HEK293T (cell line): ENCODE measurements around the gene STRADA.

Experiments used
- CTCF ChIA-PET: fragments of 350-600 bp; formaldehyde crosslinking; extraction: SDS; loops from one replicate; lab custom pipeline; 2021; ENCODE audit warnings: antibody characterized with exemption, inconsistent platforms; lab: Yijun Ruan, JAX
- POLR2A ChIA-PET: fragments of 350-600 bp; formaldehyde crosslinking; extraction: SDS; loops from one replicate; lab custom pipeline; 2020; ENCODE audit warnings: antibody characterized with exemption, inconsistent platforms; lab: Yijun Ruan, JAX
- DNase-seq: peaks from one replicate; pipeline ENCODE4 v3.0.0; 2012; ENCODE audit warnings: mixed read lengths; ENCODE audit errors: extremely low spot score
- ARNT ChIP-seq: fragments of 450-650 bp; IDR thresholded peaks from 2 replicates; pipeline ENCODE4 v1.6.1; 2017; ENCODE audit warnings: mild to moderate bottlenecking
- BHLHE40 ChIP-seq: fragments of 450-650 bp; IDR thresholded peaks from 2 replicates; pipeline ENCODE4 v1.6.1; 2016; ENCODE audit warnings: mild to moderate bottlenecking, moderate library complexity, borderline replicate concordance
- CTBP1 ChIP-seq: fragments of 450-650 bp; IDR thresholded peaks from 2 replicates; pipeline ENCODE4 v1.6.1; 2016; ENCODE audit warnings: borderline replicate concordance
- ELF4 ChIP-seq: fragments of 450-650 bp; IDR thresholded peaks from 2 replicates; pipeline ENCODE4 v1.6.1; 2017; ENCODE audit warnings: antibody characterized with exemption
- FOXA1 ChIP-seq: fragments of 450-650 bp; IDR thresholded peaks from 2 replicates; pipeline ENCODE4 v1.6.1; 2016; ENCODE audit warnings: mild to moderate bottlenecking
- FOXK2 ChIP-seq: fragments of 450-650 bp; IDR thresholded peaks from 2 replicates; pipeline ENCODE4 v1.6.1; 2016; ENCODE audit warnings: mild to moderate bottlenecking
- FOXM1 ChIP-seq: fragments of 450-650 bp; IDR thresholded peaks from 2 replicates; pipeline ENCODE4 v1.6.1; 2017; ENCODE audit warnings: mild to moderate bottlenecking, borderline replicate concordance
- HDGF ChIP-seq: fragments of 450-650 bp; IDR thresholded peaks from 2 replicates; pipeline ENCODE4 v1.6.1; 2017; ENCODE audit warnings: antibody characterized with exemption, borderline replicate concordance
- L3MBTL2 ChIP-seq: fragments of 450-650 bp; conservative IDR thresholded peaks from 2 replicates; pipeline ENCODE4 v1.6.1; 2016; ENCODE audit warnings: mild to moderate bottlenecking
- LEF1 ChIP-seq: fragments of 450-650 bp; IDR thresholded peaks from 2 replicates; pipeline ENCODE4 v1.6.1; 2017; ENCODE audit warnings: mild to moderate bottlenecking, borderline replicate concordance
- NFRKB ChIP-seq: fragments of 450-650 bp; IDR thresholded peaks from 2 replicates; pipeline ENCODE4 v1.6.1; 2016; ENCODE audit warnings: mild to moderate bottlenecking, moderate library complexity
- SP1 ChIP-seq: fragments of 450-650 bp; IDR thresholded peaks from 2 replicates; pipeline ENCODE4 v1.6.1; 2017
- SUZ12 ChIP-seq: fragments of 450-650 bp; IDR thresholded peaks from 2 replicates; pipeline ENCODE4 v1.6.1; 2016; ENCODE audit warnings: mild to moderate bottlenecking
- TARDBP ChIP-seq: fragments of 450-650 bp; IDR thresholded peaks from 2 replicates; pipeline ENCODE4 v1.6.1; 2016
- ZNF384 ChIP-seq: fragments of 450-650 bp; IDR thresholded peaks from 2 replicates; pipeline ENCODE4 v1.6.1; 2016
- TF ChIP-seq, protein P1 (sequence below): fragments of 450-650 bp; IDR thresholded peaks from 2 replicates; pipeline ENCODE4 v1.6.1; 2016

The STRADA gene

DNA sequence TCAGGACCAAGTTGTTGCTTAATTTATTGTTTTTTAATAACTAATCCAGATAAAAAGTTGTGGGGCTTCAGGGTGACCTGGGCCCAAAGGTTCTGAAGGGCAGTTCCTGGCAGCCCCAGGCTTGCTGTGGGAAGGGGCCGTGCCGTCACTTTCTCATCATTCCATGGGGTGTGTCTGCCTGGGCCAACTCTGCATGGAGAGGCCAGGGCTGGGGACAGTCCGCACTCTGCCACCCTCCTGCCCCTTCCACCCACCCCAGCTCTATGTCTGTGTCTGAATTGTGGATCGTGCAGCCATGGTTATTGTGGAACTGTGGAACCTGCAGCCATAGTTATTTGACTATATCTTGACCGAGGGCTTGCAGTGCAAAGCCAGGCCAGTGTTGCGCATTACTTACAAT, 45.7 kb downstream of the STRADA start:
- DNase-seq, result no peak
- CTCF ChIA-PET, result interaction anchor here (1.0 to 1.6 kb wide), 2 partner anchors 14 to 251 kb away, joined by 3 to 5 read pairs; no protein-coding TSS in a partner anchor
- TF ChIP-seq LEF1 (no peak), ZNF384 (no peak), BHLHE40 (no peak), FOXM1 (no peak)
- POLR2A ChIA-PET, result interaction anchor here (1.4 kb wide), 1 partner anchor 74 kb away, joined by 3 read pairs; the partner anchor contains the start of gene MAP3K3

DNA sequence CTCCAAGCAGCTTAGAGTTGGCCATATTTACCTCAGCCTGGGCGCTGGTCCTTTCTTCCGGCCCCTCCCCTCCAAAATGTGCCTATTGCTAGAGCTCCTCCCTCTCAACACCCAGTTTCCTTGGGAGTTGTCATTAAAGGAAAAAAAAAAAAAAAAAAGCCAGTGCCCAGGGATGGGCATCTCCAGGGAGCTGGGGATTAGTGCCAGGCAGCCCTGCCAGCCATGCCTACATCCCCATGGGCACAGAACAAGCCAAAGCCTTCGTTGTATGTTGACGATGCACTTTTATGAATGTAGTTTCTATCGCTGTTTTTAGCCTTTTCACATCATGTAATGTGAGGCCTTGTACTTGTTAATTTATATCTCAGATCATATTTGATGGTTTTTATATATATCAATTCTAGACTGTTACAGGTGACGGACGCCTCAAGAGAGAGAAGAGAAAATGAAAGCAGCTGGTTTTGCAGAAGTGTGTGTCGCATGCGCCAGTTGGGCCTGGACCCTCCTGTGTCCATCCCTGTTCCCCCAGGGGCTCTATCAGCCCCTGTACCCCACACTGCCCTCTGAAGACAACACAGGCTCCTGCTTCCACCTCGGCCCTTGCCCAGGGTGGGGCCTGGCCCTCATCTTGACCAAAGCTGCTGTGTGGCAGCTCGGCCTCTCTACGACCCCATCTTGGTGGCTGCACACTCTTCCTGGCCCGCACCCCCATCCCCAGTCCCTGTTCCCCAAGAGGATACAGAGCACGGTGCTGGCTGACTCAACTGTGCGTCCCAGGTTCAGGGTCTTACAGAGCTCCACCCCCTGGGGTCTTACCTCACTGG, 46.4 kb downstream of the STRADA start:
- ChIA-PET POLR2A (interaction anchor here (1.1 to 1.4 kb wide), 3 partner anchors 19 to 78 kb away, joined by 3 to 5 read pairs (median 3); partner anchors contain the start of genes CCDC47, DDX42 and MAP3K3), CTCF (interaction anchor here (0.6 to 1.0 kb wide), 4 partner anchors 10 to 250 kb away, joined by 3 to 5 read pairs (median 3); no protein-coding TSS in a partner anchor)
- no peak for DNase-seq
- TF ChIP-seq LEF1 (no peak), L3MBTL2 (no peak), NFRKB (no peak), SP1 (no peak), TARDBP (no peak), CTBP1 (no peak), HDGF (no peak), ARNT (no peak), ELF4 (no peak), BHLHE40 (no peak), FOXM1 (no peak), FOXK2 (no peak)

DNA sequence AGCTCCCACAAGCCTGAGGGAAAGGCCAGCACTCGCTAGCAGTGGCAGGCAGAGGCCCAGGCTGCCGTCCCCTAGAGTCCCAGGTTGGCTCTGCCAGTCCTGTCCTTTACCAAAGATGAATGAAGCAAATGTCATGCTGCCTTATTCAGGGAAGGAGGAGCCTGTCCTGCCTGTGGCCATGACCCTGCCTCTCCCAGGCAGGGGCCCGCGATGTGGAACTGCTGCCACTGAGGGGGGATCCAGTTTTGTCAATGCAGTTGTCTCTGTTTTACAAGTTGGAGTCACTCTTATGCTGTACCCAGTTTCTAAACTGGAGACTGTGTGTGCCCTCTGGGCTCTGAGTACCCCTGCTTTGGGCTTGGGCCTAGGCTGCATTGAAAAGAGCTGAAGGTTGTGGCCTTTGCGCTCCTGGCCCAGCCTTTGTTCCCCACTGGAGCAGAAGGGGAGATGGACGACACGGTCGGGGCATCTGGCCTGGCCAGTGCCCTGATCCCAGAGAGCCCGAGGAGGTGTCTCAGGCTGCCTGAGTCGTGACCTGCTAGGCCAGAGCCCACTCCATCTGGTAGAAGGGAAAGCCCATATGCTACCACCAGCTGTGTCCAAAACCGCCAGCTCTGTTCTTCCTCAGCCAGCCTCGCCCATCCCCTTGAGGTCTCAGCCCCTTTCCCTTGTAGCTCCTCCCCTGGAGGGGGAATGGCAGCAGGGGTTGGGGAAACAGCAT, 47.2 kb downstream of the STRADA start:
- ChIA-PET CTCF (interaction anchor here (0.6 to 0.9 kb wide), 3 partner anchors 33 to 84 kb away, joined by 3 read pairs; no protein-coding TSS in a partner anchor), POLR2A (interaction anchor here (1.1 to 1.4 kb wide), 2 partner anchors 18 to 79 kb away, joined by 3 to 5 read pairs; partner anchors contain the start of genes CCDC47 and DDX42)
- TF ChIP-seq ARNT, result no peak
- DNase-seq, result no peak

DNA sequence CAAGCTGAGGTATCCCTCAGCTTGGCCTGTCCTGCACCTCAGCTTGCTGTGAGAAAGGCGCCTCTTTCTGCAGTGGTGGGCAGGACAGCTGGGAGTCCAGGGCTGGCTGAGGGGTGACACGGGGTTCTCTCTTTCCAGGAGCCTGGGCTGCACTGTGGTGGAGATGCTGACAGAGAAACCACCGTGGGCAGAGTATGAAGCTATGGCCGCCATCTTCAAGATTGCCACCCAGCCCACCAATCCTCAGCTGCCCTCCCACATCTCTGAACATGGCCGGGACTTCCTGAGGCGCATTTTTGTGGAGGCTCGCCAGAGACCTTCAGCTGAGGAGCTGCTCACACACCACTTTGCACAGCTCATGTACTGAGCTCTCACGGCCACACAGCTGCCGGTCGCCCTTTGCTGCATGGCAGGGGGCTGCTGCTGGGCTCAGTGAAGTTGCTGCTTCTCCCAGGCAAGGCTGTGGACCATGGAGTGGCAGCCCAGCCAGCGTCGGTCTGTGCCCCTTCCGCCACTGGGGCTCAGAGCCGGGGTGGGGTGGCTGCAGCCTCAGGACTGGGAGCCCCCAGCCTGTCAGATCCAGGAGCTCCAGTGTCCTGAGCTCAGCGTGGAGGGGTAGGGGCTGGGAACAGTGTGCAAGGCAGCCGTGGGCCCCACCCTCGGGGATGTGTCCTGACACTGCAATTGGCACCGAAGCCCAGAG, 48.0 kb downstream of the STRADA start:
- ChIA-PET POLR2A (interaction anchor here (1.4 kb wide), 1 partner anchor 80 kb away, joined by 5 read pairs; the partner anchor contains the start of genes CCDC47 and DDX42), CTCF (no interaction called here)
- DNase-seq, result no peak
- TF ChIP-seq TARDBP, result no peak

DNA sequence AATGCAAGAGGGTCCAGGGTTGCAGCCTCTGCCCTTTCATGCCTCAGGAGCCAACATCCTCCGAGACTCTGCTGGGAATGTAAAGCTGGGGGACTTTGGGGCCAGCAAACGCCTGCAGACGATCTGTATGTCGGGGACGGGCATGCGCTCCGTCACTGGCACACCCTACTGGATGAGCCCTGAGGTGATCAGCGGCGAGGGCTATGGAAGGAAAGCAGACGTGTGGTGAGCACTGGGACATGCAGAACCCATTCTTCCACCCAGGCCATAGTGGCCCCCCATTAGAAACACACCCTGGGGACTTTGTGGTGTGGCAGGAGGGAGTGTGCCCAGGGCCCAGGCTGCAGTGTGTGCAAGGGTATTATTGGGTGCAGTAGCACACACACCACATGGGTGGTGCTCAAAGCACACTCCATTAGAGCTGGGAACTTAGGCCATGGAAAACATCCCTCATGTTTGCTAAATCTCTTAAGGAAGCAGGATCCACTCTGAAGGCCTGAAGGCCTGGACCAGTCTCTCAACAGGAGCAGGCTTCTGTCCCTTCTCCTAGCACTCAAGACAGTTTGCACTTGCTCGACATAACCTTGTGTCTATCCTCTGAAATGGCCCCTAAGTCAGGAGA, 49.3 kb downstream of the STRADA start:
- no peak for TF ChIP-seq ELF4
- TF ChIP-seq, protein P1, sequence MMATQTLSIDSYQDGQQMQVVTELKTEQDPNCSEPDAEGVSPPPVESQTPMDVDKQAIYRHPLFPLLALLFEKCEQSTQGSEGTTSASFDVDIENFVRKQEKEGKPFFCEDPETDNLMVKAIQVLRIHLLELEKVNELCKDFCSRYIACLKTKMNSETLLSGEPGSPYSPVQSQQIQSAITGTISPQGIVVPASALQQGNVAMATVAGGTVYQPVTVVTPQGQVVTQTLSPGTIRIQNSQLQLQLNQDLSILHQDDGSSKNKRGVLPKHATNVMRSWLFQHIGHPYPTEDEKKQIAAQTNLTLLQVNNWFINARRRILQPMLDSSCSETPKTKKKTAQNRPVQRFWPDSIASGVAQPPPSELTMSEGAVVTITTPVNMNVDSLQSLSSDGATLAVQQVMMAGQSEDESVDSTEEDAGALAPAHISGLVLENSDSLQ, result no peak
- TF ChIP-seq TARDBP, result no peak
- TF ChIP-seq ZNF384, result no peak
- no peak for TF ChIP-seq L3MBTL2
- no peak for TF ChIP-seq FOXA1
- TF ChIP-seq NFRKB, result no peak
- TF ChIP-seq CTBP1, result no peak
- TF ChIP-seq FOXM1, result no peak
- no peak for TF ChIP-seq HDGF
- no peak for TF ChIP-seq SUZ12
- no peak for TF ChIP-seq ARNT
- no peak for TF ChIP-seq SP1
- no peak for TF ChIP-seq FOXK2
- no peak for TF ChIP-seq BHLHE40
- no peak for TF ChIP-seq LEF1
- ChIA-PET POLR2A (no interaction called here), CTCF (interaction anchor here (0.6 kb wide), 1 partner anchor 9 kb away, joined by 3 read pairs; no protein-coding TSS in a partner anchor)
- no peak for DNase-seq

DNA sequence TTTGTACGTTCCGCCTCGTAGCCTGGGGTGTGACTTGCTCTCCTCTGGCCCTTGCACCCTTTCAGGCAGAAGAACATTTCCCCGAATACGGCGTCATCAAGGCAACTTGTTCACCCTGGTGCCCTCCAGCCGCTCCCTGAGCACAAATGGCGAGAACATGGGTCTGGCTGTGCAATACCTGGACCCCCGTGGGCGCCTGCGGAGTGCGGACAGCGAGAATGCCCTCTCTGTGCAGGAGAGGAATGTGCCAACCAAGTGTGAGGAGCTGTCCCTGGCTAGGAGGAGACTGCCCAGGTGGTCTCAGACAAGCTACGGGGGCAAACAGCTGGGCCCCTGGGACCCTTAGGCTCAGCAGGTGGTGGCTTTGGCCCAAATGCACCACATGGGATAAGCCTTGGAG, 52.1 kb downstream of the STRADA start:
- POLR2A ChIA-PET, result no interaction called here
- no peak for TF ChIP-seq ZNF384
- no peak for TF ChIP-seq TARDBP
- TF ChIP-seq ARNT, result no peak
- no peak for TF ChIP-seq FOXK2
- no peak for TF ChIP-seq SUZ12
- no peak for TF ChIP-seq NFRKB
- no peak for TF ChIP-seq SP1
- TF ChIP-seq HDGF, result no peak
- CTCF ChIA-PET, result no interaction called here
- no peak for DNase-seq
